ENCODE measurements around the gene ITPK1.

The ITPK1 gene

DNA sequence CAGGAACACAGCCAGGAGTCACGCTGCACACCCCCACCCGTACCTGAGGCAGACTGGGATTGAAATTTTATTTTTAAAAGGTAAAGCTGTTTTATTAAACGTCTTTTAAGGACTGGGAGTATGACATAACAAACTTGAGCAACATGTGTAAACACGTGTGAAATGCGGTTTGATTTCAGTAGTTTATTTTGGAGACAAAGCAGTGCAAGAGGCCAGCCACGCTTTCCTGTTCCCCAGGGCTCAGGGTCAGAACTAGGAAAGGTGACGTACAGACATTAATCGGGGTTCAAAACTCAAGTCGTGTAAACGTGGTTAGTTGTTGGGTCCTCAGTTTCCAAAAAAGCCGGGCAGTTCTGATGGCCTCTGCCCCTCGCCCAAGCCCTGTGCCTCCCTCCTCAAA, 176.0 kb downstream of the ITPK1 start:
- H3K4me3 ChIP-seq (replicated peaks; ENCODE audit: low read depth, low read length) = no peak overlapping the region
- TF ChIP-seq, protein P1, sequence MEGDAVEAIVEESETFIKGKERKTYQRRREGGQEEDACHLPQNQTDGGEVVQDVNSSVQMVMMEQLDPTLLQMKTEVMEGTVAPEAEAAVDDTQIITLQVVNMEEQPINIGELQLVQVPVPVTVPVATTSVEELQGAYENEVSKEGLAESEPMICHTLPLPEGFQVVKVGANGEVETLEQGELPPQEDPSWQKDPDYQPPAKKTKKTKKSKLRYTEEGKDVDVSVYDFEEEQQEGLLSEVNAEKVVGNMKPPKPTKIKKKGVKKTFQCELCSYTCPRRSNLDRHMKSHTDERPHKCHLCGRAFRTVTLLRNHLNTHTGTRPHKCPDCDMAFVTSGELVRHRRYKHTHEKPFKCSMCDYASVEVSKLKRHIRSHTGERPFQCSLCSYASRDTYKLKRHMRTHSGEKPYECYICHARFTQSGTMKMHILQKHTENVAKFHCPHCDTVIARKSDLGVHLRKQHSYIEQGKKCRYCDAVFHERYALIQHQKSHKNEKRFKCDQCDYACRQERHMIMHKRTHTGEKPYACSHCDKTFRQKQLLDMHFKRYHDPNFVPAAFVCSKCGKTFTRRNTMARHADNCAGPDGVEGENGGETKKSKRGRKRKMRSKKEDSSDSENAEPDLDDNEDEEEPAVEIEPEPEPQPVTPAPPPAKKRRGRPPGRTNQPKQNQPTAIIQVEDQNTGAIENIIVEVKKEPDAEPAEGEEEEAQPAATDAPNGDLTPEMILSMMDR (IDR thresholded peaks at IDR 0.05; ENCODE audit: low read length, missing control alignments) = no peak
- no peak for DNase-seq (ENCODE audit: low read depth)

DNA sequence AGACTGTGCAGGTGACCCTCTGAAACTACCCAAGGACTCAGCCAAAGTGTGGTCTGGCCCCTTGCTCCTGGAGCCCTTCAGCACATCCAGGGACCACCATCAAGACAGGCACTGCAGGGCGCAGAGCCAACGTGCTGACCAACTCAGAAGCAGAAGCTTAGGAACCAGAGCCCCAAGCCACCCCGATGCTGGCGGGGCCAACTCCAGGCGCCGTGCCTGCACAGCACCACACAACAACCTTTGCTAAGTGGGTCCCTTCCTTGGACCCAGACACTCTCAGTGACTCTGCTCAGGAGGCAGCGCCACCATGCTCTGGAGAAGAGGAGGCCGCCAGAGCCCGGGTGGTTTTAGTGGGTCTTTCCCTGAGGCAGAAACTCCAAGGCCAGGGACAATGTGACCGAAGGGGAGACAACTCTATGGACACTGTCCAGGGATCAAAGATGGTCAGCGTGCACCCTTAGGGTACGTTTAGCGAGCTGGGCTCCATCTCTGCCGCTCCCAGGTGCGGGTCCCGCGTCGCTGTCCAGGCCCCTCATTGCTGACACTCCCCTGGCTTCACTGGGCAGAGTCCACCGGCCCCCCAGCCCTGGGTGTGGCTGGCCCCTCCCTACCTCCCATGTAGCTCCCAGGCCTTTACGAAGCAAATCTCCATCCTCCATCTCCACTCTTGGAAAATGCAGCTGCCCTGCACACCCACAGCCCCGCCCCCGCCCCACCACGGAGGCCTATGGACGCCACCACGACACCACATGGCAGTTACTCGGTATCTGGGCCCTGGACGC, 176.6 kb downstream of the ITPK1 start:
- no peak for DNase-seq (ENCODE audit: low read depth)
- H3K4me3 ChIP-seq (replicated peaks; ENCODE audit: low read depth, low read length) = no peak overlapping the region
- TF ChIP-seq, protein P1 (IDR thresholded peaks at IDR 0.05; ENCODE audit: low read length, missing control alignments) = no peak

DNA sequence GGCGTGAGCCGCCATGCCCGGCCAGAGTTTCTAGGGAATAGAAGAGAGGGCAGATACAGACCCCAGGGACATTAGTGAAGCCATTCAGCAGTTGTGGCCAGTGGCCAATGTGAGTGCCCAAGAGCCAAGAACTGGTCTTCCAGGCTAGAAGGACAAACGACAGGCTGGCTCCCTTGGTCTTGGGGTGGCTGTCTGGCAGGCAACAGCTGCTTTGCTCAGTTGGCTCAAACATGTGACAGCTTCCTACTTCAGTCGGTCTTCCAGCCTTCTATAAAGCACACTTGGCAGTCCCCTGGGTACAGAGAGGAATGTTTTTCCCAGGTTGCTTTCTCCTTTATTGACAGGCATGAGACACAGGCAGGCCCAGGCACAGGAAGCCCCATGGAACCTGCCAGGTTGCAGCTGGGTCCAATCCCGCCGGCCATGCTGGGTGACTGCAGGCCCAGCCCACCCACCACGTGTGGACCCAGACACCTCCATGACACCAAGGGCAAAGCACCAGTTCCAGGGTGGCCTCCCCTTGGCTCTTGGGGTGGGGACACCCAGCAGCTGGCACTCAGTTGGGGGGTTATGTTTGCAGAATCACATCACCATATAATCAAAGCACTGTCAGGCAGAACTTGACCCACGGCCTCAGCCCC, 177.4 kb downstream of the ITPK1 start:
- no peak for DNase-seq (ENCODE audit: low read depth)
- H3K4me3 ChIP-seq (replicated peaks; ENCODE audit: low read depth, low read length) = no peak overlapping the region
- TF ChIP-seq, protein P1 (IDR thresholded peaks at IDR 0.05; ENCODE audit: low read length, missing control alignments) = no peak

DNA sequence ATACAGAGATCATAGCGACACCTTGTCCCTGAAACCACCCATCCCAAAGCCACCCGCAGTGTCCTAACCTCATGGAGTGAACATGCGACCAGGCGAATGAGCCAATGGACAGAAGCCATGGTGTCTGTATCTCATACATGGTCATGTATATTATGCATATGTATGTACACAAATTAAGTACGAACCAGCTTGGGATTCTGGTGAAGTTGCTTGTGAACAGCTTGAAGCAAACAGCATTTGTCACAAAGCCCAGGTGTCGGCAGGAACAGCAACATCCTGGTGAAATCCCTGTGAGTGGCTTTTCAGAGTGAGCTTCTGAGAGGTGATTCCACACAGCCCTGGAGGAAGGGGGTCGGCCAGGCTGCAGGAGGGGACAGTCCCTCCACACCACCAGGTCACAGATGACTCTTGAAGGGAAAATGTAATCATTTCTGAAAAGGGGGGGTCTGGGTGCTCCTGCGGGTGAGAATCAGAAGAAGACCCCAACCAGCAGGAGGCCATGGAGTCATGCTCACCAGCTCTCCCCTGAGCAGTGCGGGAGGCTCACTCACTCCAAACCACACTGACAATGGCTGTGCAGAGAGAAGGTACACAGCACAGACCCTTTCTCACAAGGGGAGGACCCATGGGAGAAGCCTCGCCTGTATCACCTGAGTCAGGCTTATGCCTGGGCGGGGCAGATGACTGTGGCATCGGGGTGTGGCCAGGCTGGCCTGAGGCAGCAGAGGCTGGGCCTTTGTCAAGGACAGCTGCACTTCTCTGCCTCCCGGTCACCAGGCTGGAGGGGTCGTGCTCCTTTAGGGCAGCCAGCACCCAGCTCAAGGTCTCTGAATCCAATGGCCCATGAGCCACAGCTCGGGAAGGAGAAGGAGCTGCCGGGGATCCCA, 178.4 kb downstream of the ITPK1 start:
- TF ChIP-seq, protein P1 (IDR thresholded peaks at IDR 0.05; ENCODE audit: low read length, missing control alignments) = no peak
- no peak for DNase-seq (ENCODE audit: low read depth)
- H3K4me3 ChIP-seq (replicated peaks; ENCODE audit: low read depth, low read length) = no peak overlapping the region

DNA sequence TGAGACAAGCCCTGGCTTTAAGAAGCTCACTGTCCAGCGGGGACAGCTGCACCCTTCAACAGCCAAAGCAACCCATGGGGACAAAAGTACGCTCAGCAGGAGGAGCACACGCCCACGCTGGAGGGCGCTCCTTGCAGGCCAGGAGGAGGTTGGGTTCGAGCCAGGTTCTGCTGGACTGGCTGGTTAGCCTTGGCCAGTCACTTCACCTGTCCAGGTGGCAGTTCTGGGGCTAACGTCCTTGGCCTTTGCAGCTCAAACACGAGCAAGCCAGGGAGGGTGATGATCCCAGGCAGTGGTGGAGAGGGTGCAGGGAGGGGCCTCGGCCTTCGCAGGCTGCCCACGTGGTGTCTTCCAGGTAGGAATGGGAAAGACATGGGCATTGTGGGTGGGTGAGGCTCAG, 179.6 kb downstream of the ITPK1 start:
- no peak overlapping the region for H3K4me3 ChIP-seq (replicated peaks; ENCODE audit: low read depth, low read length)
- no peak for DNase-seq (ENCODE audit: low read depth)
- TF ChIP-seq, protein P1 (IDR thresholded peaks at IDR 0.05; ENCODE audit: low read length, missing control alignments) = no peak

DNA sequence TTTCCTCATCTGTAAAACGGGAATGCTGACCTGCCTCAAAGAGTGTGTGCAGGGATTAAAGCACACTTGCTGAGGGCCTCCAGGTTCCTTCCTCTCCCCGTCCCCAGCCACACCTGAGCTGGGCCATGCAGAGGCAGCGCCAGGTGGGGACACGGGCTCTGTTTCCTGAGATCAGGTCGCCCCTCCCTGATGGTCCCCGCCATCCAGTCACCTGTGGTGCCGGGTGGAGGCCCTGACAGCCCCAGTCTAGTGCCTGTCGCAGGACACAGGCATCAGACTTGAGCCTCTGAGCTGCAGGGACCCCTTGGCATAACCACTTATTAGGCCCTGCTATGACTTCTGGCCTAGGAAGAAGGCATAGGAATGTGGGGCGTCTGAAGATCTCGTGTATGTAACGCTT, 180.3 kb downstream of the ITPK1 start:
- H3K4me3 ChIP-seq (replicated peaks; ENCODE audit: low read depth, low read length) = no peak overlapping the region
- TF ChIP-seq, protein P1 (IDR thresholded peaks at IDR 0.05; ENCODE audit: low read length, missing control alignments) = no peak
- DNase-seq (ENCODE audit: low read depth) = no peak

Measured in fibroblast of pulmonary artery (primary cell).